Prostate gland (tissue), 2 donors: ENCODE data around the gene FOXP1.

ENCODE experiments used
- CTCF ChIP-seq, 4 experiments: fragments of 200-600 bp in 2 of 4; fragments of 450-650 bp in 2 of 4; sonication (generic) in 2 of 4; IDR thresholded peaks; 1 replicate in 3 of 4; 2 replicates in 1 of 4; pipeline ENCODE4 v1.5.1; 2016 to 2019; ENCODE audit warnings: antibody characterized with exemption in 4 of 4, mild to moderate bottlenecking in 2 of 4, moderate library complexity in 2 of 4
- POLR2A ChIP-seq: fragments of 450-650 bp; IDR thresholded peaks from one replicate; pipeline ENCODE4 v1.6.1; 2016; ENCODE audit warnings: antibody characterized with exemption, mild to moderate bottlenecking
- POLR2AphosphoS5 ChIP-seq: sonication (generic); formaldehyde crosslinking; IDR thresholded peaks from one replicate; pipeline ENCODE4 v1.6.1; 2017; ENCODE audit warnings: antibody characterized with exemption

- TF ChIP-seq CTCF (IDR thresholded peaks at IDR 0.05): no peak
- no peak for TF ChIP-seq POLR2A
- TF ChIP-seq POLR2AphosphoS5: no peak
Observed at GRCh38 chr3:71488882-71489281, 94.6 kb downstream of the FOXP1 start.
